ENCODE results near the gene WIPF2.
"Not testable (repeated sequence)": the region's sequence is repeated elsewhere in the genome, so short reads cannot be mapped to it uniquely, and the experiment has no call there.

WIPF2 gene

GRCh38 chr17:40299159-40299757 lies 80.2 kb downstream of the WIPF2 start:
- DNase-seq: not testable (repeated sequence)

DNA sequence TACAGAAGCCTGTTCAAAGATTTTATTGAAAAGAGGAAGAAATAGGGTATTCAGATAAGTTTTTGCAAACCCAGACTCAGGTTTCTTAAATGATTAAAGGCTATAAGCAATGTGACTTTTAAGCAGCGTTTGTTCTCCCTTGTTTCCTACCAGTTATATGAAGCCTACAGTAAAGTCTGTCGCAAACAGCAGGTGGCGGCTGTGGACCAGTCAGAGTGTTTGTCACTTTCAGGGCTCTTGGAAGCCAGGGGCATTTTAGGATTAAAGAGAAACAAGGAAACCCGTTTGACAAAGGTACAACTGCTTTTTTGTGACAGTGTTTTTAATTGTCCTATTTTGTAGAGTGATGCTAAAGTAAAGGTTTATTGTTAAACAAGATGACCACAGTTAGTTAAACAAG lies 82.2 kb downstream of the WIPF2 start:
- DNase-seq: no peak

GRCh38 chr17:40303009-40303657 lies 84.0 kb downstream of the WIPF2 start:
- peak in 5 of 6 experiments; percentile 21 to 76 (median 33) for DNase-seq

- no peak for DNase-seq
Measured at GRCh38 chr17:40303708-40304551, 84.8 kb downstream of the WIPF2 start.

DNA sequence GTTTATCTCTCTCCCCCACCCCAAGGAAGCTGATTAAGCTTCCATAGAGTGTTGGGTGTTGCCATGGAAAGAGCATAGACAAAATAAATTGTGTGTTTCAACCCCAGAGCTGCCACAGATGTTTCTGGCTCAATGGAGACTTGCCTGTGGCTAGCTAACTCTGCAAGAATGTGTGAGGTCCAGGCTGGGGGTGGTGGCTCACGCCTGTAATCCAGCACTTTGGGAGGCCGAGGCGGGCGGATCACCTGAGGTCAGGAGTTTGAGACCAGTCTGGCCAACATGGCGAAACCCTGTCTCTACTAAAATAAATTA lies 85.4 kb downstream of the WIPF2 start:
- DNase-seq: not testable (repeated sequence)

GRCh38 chr17:40304866-40305265 lies 85.8 kb downstream of the WIPF2 start:
- DNase-seq: not testable (repeated sequence)

DNA sequence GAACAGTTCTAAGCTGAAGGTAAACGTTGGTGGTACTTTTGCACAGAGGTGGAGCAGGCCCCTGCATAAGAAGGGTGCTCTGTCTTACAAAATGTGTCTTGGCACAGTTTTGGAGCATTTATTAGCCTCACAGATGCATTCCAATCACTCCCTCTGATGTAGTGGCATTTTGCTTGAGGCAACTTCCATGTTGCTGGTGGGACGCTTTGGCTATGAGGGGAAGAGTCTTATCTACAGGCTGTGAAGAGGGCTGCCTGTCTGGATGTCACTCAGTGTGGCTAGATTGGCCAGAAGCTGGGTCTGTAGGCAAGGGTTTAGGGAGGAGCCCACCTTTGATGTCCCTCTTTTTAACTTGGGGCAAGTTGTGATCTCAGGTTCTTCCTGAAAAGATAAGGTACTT lies 87.3 kb downstream of the WIPF2 start:
- no peak for DNase-seq

DNA sequence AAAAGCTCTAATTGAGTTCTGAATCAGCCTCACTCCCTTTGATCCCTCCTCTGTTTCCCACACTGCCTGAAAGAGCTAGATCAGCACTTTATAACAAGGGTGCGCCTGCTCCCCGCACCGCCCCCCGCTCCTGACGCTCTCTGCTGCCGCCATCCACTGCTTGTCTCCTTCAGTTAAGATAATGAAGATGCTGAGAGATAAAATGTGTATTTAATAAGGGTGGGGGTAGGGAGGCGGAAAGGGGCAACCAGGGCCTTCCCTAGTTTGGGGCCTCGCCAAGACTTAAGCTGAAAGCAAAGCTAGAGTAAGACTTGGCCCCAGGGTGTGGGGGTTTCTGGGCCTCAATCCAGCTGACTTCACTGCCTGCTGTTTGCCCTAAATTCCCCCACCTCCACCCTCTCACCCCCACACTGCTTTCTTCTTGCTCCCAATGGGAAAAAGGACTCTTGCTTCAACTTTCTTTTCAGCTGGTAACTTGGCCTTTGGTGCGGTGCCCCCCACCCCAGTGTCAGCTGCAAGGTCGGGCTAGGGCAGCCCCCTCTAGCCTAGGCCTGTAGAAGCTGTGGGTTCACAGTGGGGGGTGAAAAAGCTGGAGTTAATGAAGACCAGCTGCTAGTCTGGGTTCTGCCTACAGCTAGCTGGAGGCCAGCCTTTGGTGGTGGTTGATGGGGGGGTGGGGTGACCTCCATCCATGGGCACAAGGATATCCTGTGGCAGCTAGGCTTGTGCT lies 88.1 kb downstream of the WIPF2 start:
- peak in 1 of 6 experiments; percentile 18 for DNase-seq

- DNase-seq: no peak
Measured at GRCh38 chr17:40307740-40308239, 88.7 kb downstream of the WIPF2 start.

- peak in 2 of 6 experiments; percentile 22 for DNase-seq
Measured at GRCh38 chr17:40309031-40309948, 90.2 kb downstream of the WIPF2 start, which contains the start of gene RARA. Gene RARA (plus strand): TSS chr17:40309180. CDS start chr17:40331219, 22,039 bp downstream.

DNA sequence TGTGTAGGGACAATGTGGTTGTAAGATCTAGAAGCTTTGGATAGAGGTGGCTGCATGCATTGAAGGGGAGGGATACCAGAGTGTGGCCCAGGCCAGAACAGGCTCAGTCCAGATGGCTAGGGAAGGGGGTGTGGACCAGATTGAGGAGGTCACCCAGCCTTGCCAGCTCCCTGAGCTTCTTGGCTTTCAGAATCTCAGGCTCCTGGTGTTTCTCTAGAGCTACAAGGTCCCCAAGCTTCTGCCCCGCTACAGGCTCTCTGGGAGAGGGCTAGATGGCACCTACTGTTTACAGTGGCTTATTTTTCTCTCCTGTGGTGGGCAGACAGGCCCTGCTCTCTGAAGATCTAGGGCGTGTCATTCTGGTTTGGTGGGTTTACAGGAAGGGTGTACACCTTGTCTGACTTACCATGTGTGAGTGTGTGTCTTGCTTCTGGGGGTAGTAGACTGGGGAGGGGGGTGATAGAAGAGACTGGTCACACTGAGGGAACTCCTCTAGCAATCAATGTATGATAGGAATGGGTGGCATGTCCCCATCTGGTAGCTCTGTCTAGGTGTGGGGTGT lies 90.9 kb downstream of the WIPF2 start:
- no peak for DNase-seq

- DNase-seq: no peak
Measured at GRCh38 chr17:40310882-40311391, 91.8 kb downstream of the WIPF2 start.

- no peak for DNase-seq
Measured at GRCh38 chr17:40311575-40311974, 92.5 kb downstream of the WIPF2 start.

DNA sequence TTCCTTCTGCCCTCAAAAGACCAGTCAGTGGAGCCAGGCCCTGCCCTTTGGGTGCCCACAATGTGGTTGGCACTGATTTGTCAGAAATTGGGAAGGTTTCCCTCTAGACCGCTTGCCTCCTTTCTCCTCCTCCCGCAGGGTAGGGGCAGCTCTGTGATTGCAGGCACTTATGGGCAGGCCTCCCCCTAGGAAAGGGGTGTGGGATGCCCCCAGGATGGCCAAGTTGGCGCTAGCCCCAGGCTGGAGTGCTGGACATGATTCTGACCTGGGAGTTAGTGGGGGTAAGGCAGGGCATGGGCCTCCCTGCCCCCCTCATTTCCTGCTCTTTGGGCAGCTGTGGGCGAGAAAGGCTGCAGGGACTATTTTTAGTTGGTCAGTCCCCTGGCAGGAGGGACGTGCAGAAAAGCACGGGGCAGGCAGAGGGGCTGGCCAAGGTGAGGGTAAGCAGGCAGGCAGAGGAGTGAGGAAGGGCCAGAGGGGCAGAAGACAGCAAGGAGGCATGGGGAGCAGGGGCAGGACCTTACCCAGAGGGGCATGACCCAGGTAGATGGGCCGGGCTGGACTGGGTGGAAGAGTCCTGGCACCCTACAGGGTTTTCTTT lies 93.1 kb downstream of the WIPF2 start:
- no peak for DNase-seq

- no peak for DNase-seq
Measured at GRCh38 chr17:40312893-40313667, 94.0 kb downstream of the WIPF2 start.

- DNase-seq: no peak
Measured at GRCh38 chr17:40313668-40314583, 94.8 kb downstream of the WIPF2 start.

DNA sequence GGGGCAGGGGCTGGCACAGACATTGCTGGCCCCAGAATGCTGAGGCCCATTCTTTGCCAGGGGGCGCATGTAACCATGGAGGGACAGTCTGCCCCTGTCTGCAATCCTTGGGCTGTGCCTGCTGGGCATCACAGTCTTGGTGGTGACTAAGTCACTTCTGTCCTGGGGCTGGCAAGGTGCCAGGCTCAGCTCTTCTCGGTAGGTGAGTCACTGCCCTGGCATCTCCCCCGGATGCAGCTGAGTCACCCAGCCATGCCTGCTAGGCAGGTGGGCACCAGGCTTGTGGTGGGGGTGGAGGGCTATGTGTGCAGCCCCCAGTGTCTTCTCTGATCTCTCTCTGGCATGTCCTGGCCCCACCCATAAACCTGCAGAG lies 95.5 kb downstream of the WIPF2 start:
- peak in 1 of 6 experiments; percentile 52 for DNase-seq

DNA sequence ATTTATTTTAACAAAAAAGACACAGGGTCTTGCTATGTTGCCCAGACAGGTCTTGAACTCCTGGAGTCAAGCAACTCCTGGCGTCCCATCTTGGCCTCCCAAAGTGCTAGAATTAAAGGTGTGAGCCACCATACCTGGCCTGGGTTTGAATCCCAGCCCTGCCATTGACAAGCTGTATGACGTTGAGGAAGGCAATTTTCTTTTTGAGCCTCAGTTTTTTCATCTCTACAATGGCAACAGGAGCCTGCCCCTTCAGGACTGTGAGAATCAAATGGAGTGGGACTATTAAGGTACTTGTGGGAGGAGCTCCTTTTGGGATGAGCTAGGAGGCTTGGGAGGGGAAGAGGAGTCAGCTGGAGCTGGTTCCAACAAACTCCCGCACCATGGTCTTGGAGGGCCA lies 96.1 kb downstream of the WIPF2 start:
- DNase-seq: no peak
